ENCODE measurements around the gene DDX25.

Gene DDX25

DNA sequence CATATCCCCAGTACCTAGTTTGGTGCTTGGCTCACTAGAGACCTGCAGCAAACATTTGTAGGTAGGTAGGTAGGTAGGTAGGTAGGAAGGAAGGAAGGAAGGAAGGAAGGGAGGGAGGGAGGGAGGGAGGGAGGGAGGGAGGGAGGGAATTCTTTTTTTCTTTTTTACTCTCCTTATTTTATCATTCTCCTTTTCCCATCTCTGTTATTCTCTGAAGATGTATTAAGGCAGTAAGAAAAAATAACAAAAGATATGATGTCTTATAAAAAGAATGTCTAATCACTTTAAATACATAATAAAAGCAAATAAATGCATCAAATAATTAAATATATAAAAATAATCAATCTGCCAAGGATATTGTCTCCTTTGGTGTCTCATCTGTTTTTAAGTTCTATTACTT lies 70.0 kb downstream of the DDX25 start:
- no peak overlapping the region for H4K8ac ChIP-seq (ENCODE audit: low read depth, low read length)
- no peak overlapping the region for H3K23ac ChIP-seq (ENCODE audit: low read length)
- H3K27me3 ChIP-seq (ENCODE audit: insufficient read depth, low read length, poor library complexity) = no peaks in the 10 kb centered on the region
- no peaks in the 10 kb centered on the region for H3K79me2 ChIP-seq (ENCODE audit: control insufficient read depth, insufficient read depth, low read length)
- no peak overlapping the region for H3K56ac ChIP-seq (ENCODE audit: low read length)
- no peak overlapping the region for H3K4me2 ChIP-seq (ENCODE audit: low read length)
- no peak overlapping the region for H4K5ac ChIP-seq (ENCODE audit: low read length)
- DNase-seq = no peak
- no peak overlapping the region for H2BK120ac ChIP-seq (ENCODE audit: low read depth, low read length)
- no peak overlapping the region for H3K4me3 ChIP-seq (ENCODE audit: low read length)
- no peak overlapping the region for H3K4ac ChIP-seq (ENCODE audit: low read depth, low read length)
- no peaks in the 10 kb centered on the region for H3K79me1 ChIP-seq (ENCODE audit: low read length)
- H3K4me1 ChIP-seq (ENCODE audit: control insufficient read depth, low read depth, low read length) = no peaks in the 10 kb centered on the region
- H2BK5ac ChIP-seq (ENCODE audit: low read length) = no peak overlapping the region
- H2AK5ac ChIP-seq (ENCODE audit: low read length) = no peak overlapping the region
- H3K9ac ChIP-seq (ENCODE audit: low read length) = no peak overlapping the region
- H3K36me3 ChIP-seq (ENCODE audit: control insufficient read depth, insufficient read depth, low read length) = no peaks in the 10 kb centered on the region
- no peak overlapping the region for H3K18ac ChIP-seq (ENCODE audit: low read length)
- no peak overlapping the region for H2BK15ac ChIP-seq (replicated peaks; ENCODE audit: low read depth)
- no peak overlapping the region for H3K27ac ChIP-seq (ENCODE audit: low read depth, low read length)

DNA sequence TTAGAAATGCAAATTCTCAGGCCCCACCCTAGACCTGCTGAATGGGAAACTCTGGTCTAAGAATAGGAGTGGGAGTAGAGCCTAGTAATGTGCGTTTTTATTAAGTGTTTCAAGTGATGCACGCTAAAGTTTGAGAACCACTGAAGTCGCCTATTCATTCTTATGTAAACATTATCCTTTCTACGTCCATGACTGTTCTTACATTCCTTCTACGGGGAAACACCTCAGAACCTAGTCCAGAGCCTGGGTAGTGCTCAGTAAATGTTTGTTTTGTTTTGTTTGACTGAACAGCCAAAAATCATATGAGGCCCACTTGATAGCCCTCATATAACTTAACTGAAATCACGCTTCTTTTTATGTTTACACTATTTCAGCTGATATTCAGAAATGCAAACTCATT lies 71.3 kb downstream of the DDX25 start:
- Histone ChIP-seq H3K4ac (ENCODE audit: low read depth, low read length) (no peak overlapping the region), H3K27me3 (ENCODE audit: insufficient read depth, low read length, poor library complexity) (no peaks in the 10 kb centered on the region), H3K36me3 (ENCODE audit: control insufficient read depth, insufficient read depth, low read length) (no peaks in the 10 kb centered on the region), H2BK120ac (ENCODE audit: low read depth, low read length) (no peak overlapping the region), H3K79me1 (ENCODE audit: low read length) (no peaks in the 10 kb centered on the region), H2BK5ac (ENCODE audit: low read length) (no peak overlapping the region), H3K56ac (ENCODE audit: low read length) (no peak overlapping the region), H3K79me2 (ENCODE audit: control insufficient read depth, insufficient read depth, low read length) (no peaks in the 10 kb centered on the region), H2BK15ac (replicated peaks; ENCODE audit: low read depth) (no peak overlapping the region), H4K8ac (ENCODE audit: low read depth, low read length) (no peak overlapping the region), H3K23ac (ENCODE audit: low read length) (no peak overlapping the region), H2AK5ac (ENCODE audit: low read length) (no peak overlapping the region), H3K9ac (ENCODE audit: low read length) (no peak overlapping the region), H3K4me1 (ENCODE audit: control insufficient read depth, low read depth, low read length) (no peaks in the 10 kb centered on the region), H3K18ac (ENCODE audit: low read length) (no peak overlapping the region), H4K5ac (ENCODE audit: low read length) (no peak overlapping the region), H3K4me2 (ENCODE audit: low read length) (no peak overlapping the region), H3K27ac (ENCODE audit: low read depth, low read length) (no peak overlapping the region), H3K4me3 (ENCODE audit: low read length) (no peak overlapping the region)
- no peak for DNase-seq
- WGBS (ENCODE audit: extremely low coverage, insufficient coverage, low lambda C conversion rate) = no CpG with 5 or more reads among the region's 6 CpGs

DNA sequence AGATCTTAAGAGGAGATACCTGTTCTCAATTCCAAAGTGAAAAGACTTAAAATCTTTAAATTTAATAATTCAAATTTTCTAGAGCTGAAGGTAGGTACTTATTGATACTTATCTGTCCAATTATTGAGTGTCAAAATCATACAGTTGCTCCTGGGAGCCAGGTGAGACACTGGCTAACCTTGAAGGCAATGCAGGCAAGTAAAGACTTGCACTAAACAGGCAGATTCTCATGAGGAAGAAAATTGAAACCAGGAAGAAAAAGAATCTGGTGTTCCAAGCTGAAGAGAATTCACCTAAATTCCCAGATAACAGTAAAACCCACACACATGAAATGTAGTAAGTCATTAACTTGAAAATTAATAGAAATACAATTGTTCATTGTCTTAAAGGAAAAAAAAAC lies 71.8 kb downstream of the DDX25 start:
- Histone ChIP-seq H3K79me1 (ENCODE audit: low read length) (no peaks in the 10 kb centered on the region), H4K8ac (ENCODE audit: low read depth, low read length) (no peak overlapping the region), H3K4me2 (ENCODE audit: low read length) (no peak overlapping the region), H2BK120ac (ENCODE audit: low read depth, low read length) (no peak overlapping the region), H3K27me3 (ENCODE audit: insufficient read depth, low read length, poor library complexity) (no peaks in the 10 kb centered on the region), H3K36me3 (ENCODE audit: control insufficient read depth, insufficient read depth, low read length) (no peaks in the 10 kb centered on the region), H3K4me3 (ENCODE audit: low read length) (no peak overlapping the region), H4K5ac (ENCODE audit: low read length) (no peak overlapping the region), H3K9ac (ENCODE audit: low read length) (no peak overlapping the region), H3K4ac (ENCODE audit: low read depth, low read length) (no peak overlapping the region), H3K79me2 (ENCODE audit: control insufficient read depth, insufficient read depth, low read length) (no peaks in the 10 kb centered on the region), H3K27ac (ENCODE audit: low read depth, low read length) (no peak overlapping the region), H3K4me1 (ENCODE audit: control insufficient read depth, low read depth, low read length) (no peaks in the 10 kb centered on the region), H2AK5ac (ENCODE audit: low read length) (no peak overlapping the region), H3K23ac (ENCODE audit: low read length) (no peak overlapping the region), H2BK15ac (replicated peaks; ENCODE audit: low read depth) (no peak overlapping the region), H3K56ac (ENCODE audit: low read length) (no peak overlapping the region), H2BK5ac (ENCODE audit: low read length) (no peak overlapping the region), H3K18ac (ENCODE audit: low read length) (no peak overlapping the region)
- no peak for DNase-seq

DNA sequence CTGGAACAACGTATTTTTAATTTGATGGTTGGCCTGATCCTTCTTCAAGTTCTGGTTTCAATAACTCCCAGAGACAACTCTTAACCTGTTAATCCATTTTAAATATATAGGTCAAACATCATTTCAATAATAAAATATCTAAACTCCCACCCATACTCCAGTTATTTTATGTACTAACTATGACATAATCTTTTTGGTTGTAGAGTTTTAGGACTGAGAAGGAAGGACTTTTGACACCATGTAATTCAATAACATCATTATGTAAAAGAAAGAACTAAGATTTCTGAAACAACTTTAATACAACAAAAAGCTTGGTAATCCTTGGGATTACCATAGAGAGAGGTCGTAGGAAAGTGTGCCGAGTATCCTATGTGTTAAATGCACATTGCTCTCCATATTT lies 73.0 kb downstream of the DDX25 start:
- H2AK5ac ChIP-seq (ENCODE audit: low read length) = no peak overlapping the region
- no peak for DNase-seq
- no peaks in the 10 kb centered on the region for H3K27me3 ChIP-seq (ENCODE audit: insufficient read depth, low read length, poor library complexity)
- H3K79me2 ChIP-seq (ENCODE audit: control insufficient read depth, insufficient read depth, low read length) = no peaks in the 10 kb centered on the region
- H4K5ac ChIP-seq (ENCODE audit: low read length) = no peak overlapping the region
- H2BK5ac ChIP-seq (ENCODE audit: low read length) = no peak overlapping the region
- WGBS (ENCODE audit: extremely low coverage, insufficient coverage, low lambda C conversion rate) = no CpG with 5 or more reads among the region's 3 CpGs
- H3K23ac ChIP-seq (ENCODE audit: low read length) = no peak overlapping the region
- H3K18ac ChIP-seq (ENCODE audit: low read length) = no peak overlapping the region
- no peak overlapping the region for H2BK120ac ChIP-seq (ENCODE audit: low read depth, low read length)
- H3K4me3 ChIP-seq (ENCODE audit: low read length) = no peak overlapping the region
- no peak overlapping the region for H4K8ac ChIP-seq (ENCODE audit: low read depth, low read length)
- H3K9ac ChIP-seq (ENCODE audit: low read length) = no peak overlapping the region
- no peak overlapping the region for H3K27ac ChIP-seq (ENCODE audit: low read depth, low read length)
- no peak overlapping the region for H3K4me2 ChIP-seq (ENCODE audit: low read length)
- H3K56ac ChIP-seq (ENCODE audit: low read length) = no peak overlapping the region
- H3K79me1 ChIP-seq (ENCODE audit: low read length) = no peaks in the 10 kb centered on the region
- no peak overlapping the region for H2BK15ac ChIP-seq (replicated peaks; ENCODE audit: low read depth)
- no peaks in the 10 kb centered on the region for H3K4me1 ChIP-seq (ENCODE audit: control insufficient read depth, low read depth, low read length)
- no peaks in the 10 kb centered on the region for H3K36me3 ChIP-seq (ENCODE audit: control insufficient read depth, insufficient read depth, low read length)
- H3K4ac ChIP-seq (ENCODE audit: low read depth, low read length) = no peak overlapping the region

DNA sequence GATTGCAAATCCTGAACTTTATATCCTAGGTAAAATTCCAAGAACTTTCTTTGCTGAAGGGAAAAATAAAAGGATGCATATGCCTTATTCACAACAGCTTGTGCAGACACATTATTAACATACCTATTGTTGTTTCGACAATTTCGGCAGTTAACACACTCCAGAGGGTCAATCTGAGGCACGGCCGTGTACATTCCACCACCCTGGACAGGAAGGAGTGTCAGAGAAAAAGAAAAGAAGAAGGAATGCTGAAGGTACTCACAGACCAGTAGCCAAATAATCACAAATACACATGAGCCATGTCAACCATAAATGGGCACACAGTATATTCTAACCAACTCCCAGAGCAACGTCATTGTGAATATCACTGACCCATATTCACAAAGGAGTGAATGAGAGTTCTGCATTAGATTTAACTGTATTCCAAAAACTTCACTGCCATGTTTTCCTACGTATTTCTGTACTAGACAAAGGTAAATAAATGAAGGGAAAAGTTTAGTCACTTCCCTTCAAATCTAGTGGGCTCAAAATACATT lies 73.9 kb downstream of the DDX25 start:
- Histone ChIP-seq H3K27ac (ENCODE audit: low read depth, low read length) (no peak overlapping the region), H3K23ac (ENCODE audit: low read length) (no peak overlapping the region), H3K18ac (ENCODE audit: low read length) (no peak overlapping the region), H3K4me3 (ENCODE audit: low read length) (no peak overlapping the region), H2BK120ac (ENCODE audit: low read depth, low read length) (no peak overlapping the region), H3K27me3 (ENCODE audit: insufficient read depth, low read length, poor library complexity) (no peaks in the 10 kb centered on the region), H3K36me3 (ENCODE audit: control insufficient read depth, insufficient read depth, low read length) (peaks cover under 1% of the 10 kb centered on the region), H3K79me2 (ENCODE audit: control insufficient read depth, insufficient read depth, low read length) (no peaks in the 10 kb centered on the region), H4K8ac (ENCODE audit: low read depth, low read length) (no peak overlapping the region), H3K4ac (ENCODE audit: low read depth, low read length) (no peak overlapping the region), H3K4me1 (ENCODE audit: control insufficient read depth, low read depth, low read length) (no peaks in the 10 kb centered on the region), H3K56ac (ENCODE audit: low read length) (no peak overlapping the region), H2BK5ac (ENCODE audit: low read length) (no peak overlapping the region), H2BK15ac (replicated peaks; ENCODE audit: low read depth) (no peak overlapping the region), H3K79me1 (ENCODE audit: low read length) (no peaks in the 10 kb centered on the region), H3K9ac (ENCODE audit: low read length) (no peak overlapping the region), H4K5ac (ENCODE audit: low read length) (no peak overlapping the region), H3K4me2 (ENCODE audit: low read length) (no peak overlapping the region), H2AK5ac (ENCODE audit: low read length) (no peak overlapping the region)
- WGBS (ENCODE audit: extremely low coverage, insufficient coverage, low lambda C conversion rate) = no CpG with 5 or more reads among the region's 6 CpGs
- DNase-seq = no peak

Data from mesendoderm (in vitro differentiated cells).